ENCODE measurements around the gene EFCAB8.
"Not testable (repeated sequence)": the region's sequence is repeated elsewhere in the genome, so short reads cannot be mapped to it uniquely, and the experiment has no call there.

EFCAB8 gene

GRCh38 chr20:32888636-32889035 is 29.9 kb downstream of the EFCAB8 start:
- no peak for DNase-seq (ENCODE audit: low read depth in 2 of 2)

- DNase-seq (ENCODE audit: low read depth in 2 of 2), result no peak
These were observed 30.6 kb downstream of the EFCAB8 start for GRCh38 chr20:32889281-32889680.

- no peak for DNase-seq (ENCODE audit: low read depth in 2 of 2)
These were observed 32.8 kb downstream of the EFCAB8 start for GRCh38 chr20:32891491-32891890.

- no peak for DNase-seq (ENCODE audit: low read depth in 2 of 2)
These were observed 33.4 kb downstream of the EFCAB8 start for GRCh38 chr20:32891926-32892660.

GRCh38 chr20:32893263-32894025 is 34.7 kb downstream of the EFCAB8 start:
- DNase-seq (ENCODE audit: low read depth in 2 of 2), result no peak

- no peak for DNase-seq (ENCODE audit: low read depth in 2 of 2)
These were observed 35.3 kb downstream of the EFCAB8 start for GRCh38 chr20:32894026-32894483.

GRCh38 chr20:32894711-32895355 is 36.1 kb downstream of the EFCAB8 start:
- no peak for DNase-seq (ENCODE audit: low read depth in 2 of 2)

GRCh38 chr20:32896521-32897280 is 38.0 kb downstream of the EFCAB8 start:
- no peak for DNase-seq (ENCODE audit: low read depth in 2 of 2)

- no peak for DNase-seq (ENCODE audit: low read depth in 2 of 2)
These were observed 40.0 kb downstream of the EFCAB8 start for GRCh38 chr20:32898729-32899128.

- DNase-seq (ENCODE audit: low read depth in 2 of 2), result peak; percentile 20 to 37
These were observed 44.0 kb downstream of the EFCAB8 start for GRCh38 chr20:32902456-32903420.

- DNase-seq (ENCODE audit: low read depth in 2 of 2), result no peak
These were observed 45.0 kb downstream of the EFCAB8 start for GRCh38 chr20:32903666-32904175.

GRCh38 chr20:32904678-32905077 is 46.0 kb downstream of the EFCAB8 start:
- DNase-seq (ENCODE audit: low read depth in 2 of 2), result not testable (repeated sequence)

GRCh38 chr20:32906200-32906599 is 47.5 kb downstream of the EFCAB8 start:
- no peak for DNase-seq (ENCODE audit: low read depth in 2 of 2)

GRCh38 chr20:32906871-32907495 is 48.3 kb downstream of the EFCAB8 start:
- DNase-seq (ENCODE audit: low read depth in 2 of 2), result no peak

GRCh38 chr20:32907886-32908285 is 49.2 kb downstream of the EFCAB8 start:
- no peak for DNase-seq (ENCODE audit: low read depth in 2 of 2)

GRCh38 chr20:32908334-32909292 is 49.9 kb downstream of the EFCAB8 start:
- peak; percentile 24 to 40 for DNase-seq (ENCODE audit: low read depth in 2 of 2)

- DNase-seq (ENCODE audit: low read depth in 2 of 2), result no peak
These were observed 50.7 kb downstream of the EFCAB8 start for GRCh38 chr20:32909451-32909850.

- no peak for DNase-seq (ENCODE audit: low read depth in 2 of 2)
These were observed 51.3 kb downstream of the EFCAB8 start for GRCh38 chr20:32909896-32910571.

All from stimulated activated CD8-positive, alpha-beta memory T cell treated with anti-CD3 and anti-CD28 coated beads, Interleukin-15, amount 100 ng/mL, for 4 hours (primary cell).